Cardiac muscle cell (in vitro differentiated cells and primary cell): ENCODE measurements around the gene TGM5. TPM values are rescaled to one million over a fixed set of nuclear protein-coding genes. Genes with fewer than 3 reads are reported as not detected.

Experiments used
- DNase-seq, 2 donors: peaks; one replicate each; pipeline versions ENCODE4 v3.0.0 to v3.0.0-alpha.2; 2010 to 2017; ENCODE audit warnings: low read depth in 1 of 2, low spot score in 1 of 2
- H3K27ac ChIP-seq: fragments of 200-600 bp; sonication (generic); 2 replicates; pipeline ENCODE4 v1.5.1; 2016
- H3K27me3 ChIP-seq: fragments of 200-600 bp; sonication (generic); 2 replicates; pipeline ENCODE4 v1.6.0; 2016; ENCODE audit warnings: control low read depth
- H3K36me3 ChIP-seq: fragments of 200-600 bp; sonication (generic); 2 replicates; pipeline ENCODE4 v1.5.1; 2016; ENCODE audit warnings: control low read depth
- H3K4me1 ChIP-seq: fragments of 200-600 bp; sonication (generic); 2 replicates; pipeline ENCODE4 v1.8.1; 2017; ENCODE audit warnings: low read depth, mild to moderate bottlenecking, mixed run types
- H3K4me3 ChIP-seq: fragments of 200-600 bp; sonication (generic); 2 replicates; pipeline ENCODE4 v1.5.1; 2016; ENCODE audit warnings: mild to moderate bottlenecking
- H3K9me3 ChIP-seq: fragments of 200-600 bp; sonication (generic); 2 replicates; pipeline ENCODE4 v1.5.1; 2017; ENCODE audit warnings: low read depth, mild to moderate bottlenecking, control low read depth
- CTCF ChIP-seq: IDR thresholded peaks from 2 replicates; pipeline ENCODE4 v1.5.1; 2012; ENCODE audit warnings: low read depth, mild to moderate bottlenecking, low read length
- polyA plus RNA-seq: library from polyadenylated mRNA; unstranded; fragments of >200 nt; fragmentation: Nextera tagmentation; extraction: Ambion mirVana; gene quantifications from 2 replicates; pipeline ENCODE4 v1.2.1, GENCODE V29; 2016
- total RNA-seq: library from RNA; depleted of rRNA; stranded (reverse); fragments of >200 nt; gene quantifications from 2 replicates; pipeline ENCODE4 v1.2.3, GENCODE V29; 2016

The TGM5 gene
- total and polyA plus RNA-seq, 2 experiments from 2014 or later: not detected

- no peaks in the 10 kb centered on the region for H3K9me3 ChIP-seq
- no peak overlapping the region for H3K27ac ChIP-seq
- H3K36me3 ChIP-seq: no peaks in the 10 kb centered on the region
- peaks cover 4% of the 10 kb centered on the region for H3K4me1 ChIP-seq
- no peak for TF ChIP-seq CTCF
- H3K27me3 ChIP-seq: no peaks in the 10 kb centered on the region
- no peak overlapping the region for H3K4me3 ChIP-seq
- no peak for DNase-seq
Measured at GRCh38 chr15:43212299-43212698, 54.4 kb downstream of the TGM5 start.

- Histone ChIP-seq H3K4me1 (peaks cover 4% of the 10 kb centered on the region), H3K27ac (no peak overlapping the region), H3K36me3 (no peaks in the 10 kb centered on the region), H3K27me3 (no peaks in the 10 kb centered on the region), H3K9me3 (no peaks in the 10 kb centered on the region), H3K4me3 (no peak overlapping the region)
- no peak for TF ChIP-seq CTCF
- no peak for DNase-seq
Measured at GRCh38 chr15:43211224-43211735, 55.4 kb downstream of the TGM5 start.

- H3K27me3 ChIP-seq: no peaks in the 10 kb centered on the region
- TF ChIP-seq CTCF: no peak
- no peaks in the 10 kb centered on the region for H3K9me3 ChIP-seq
- no peak overlapping the region for H3K4me3 ChIP-seq
- no peak overlapping the region for H3K27ac ChIP-seq
- DNase-seq: no peak
- no peaks in the 10 kb centered on the region for H3K36me3 ChIP-seq
- peaks cover 4% of the 10 kb centered on the region for H3K4me1 ChIP-seq
Measured at GRCh38 chr15:43210807-43211206, 55.9 kb downstream of the TGM5 start.

GRCh38 chr15:43210172-43210745 is 56.5 kb downstream of the TGM5 start:
- Histone ChIP-seq H3K4me1 (peaks cover 4% of the 10 kb centered on the region), H3K27ac (no peak overlapping the region), H3K4me3 (no peak overlapping the region), H3K36me3 (no peaks in the 10 kb centered on the region), H3K9me3 (no peaks in the 10 kb centered on the region), H3K27me3 (no peaks in the 10 kb centered on the region)
- TF ChIP-seq CTCF: no peak
- no peak for DNase-seq

- no peak overlapping the region for H3K27ac ChIP-seq
- TF ChIP-seq CTCF: peak; percentile 25
- peak; percentile 22 to 54 for DNase-seq
- H3K36me3 ChIP-seq: no peaks in the 10 kb centered on the region
- no peaks in the 10 kb centered on the region for H3K27me3 ChIP-seq
- no peak overlapping the region for H3K4me3 ChIP-seq
- H3K9me3 ChIP-seq: no peaks in the 10 kb centered on the region
- H3K4me1 ChIP-seq: no peaks in the 10 kb centered on the region
Measured at GRCh38 chr15:43209059-43209824, 57.5 kb downstream of the TGM5 start.
